ENCODE results near the gene PFN3. TPM values are rescaled to one million over a fixed set of nuclear protein-coding genes. Genes with fewer than 3 reads are reported as not detected.

Gene PFN3
- total and polyA plus RNA-seq, 2 of the 13 experiments (the other 11 are each of a cell fraction or from before 2014, with no cell fraction given), result not detected

GRCh38 chr5:177378884-177379883, 21.3 kb downstream of the PFN3 start (continued):
- TF ChIP-seq XBP1 (CRISPR knock-in tag; IDR thresholded peaks at IDR 0.05) (0 out of 2 replicates have a peak, but pooled peaks have one; percentile 31), FOXA1 (IDR thresholded peaks at IDR 0.05) (no peak), FOXA1 (CRISPR knock-in tag; IDR thresholded peaks at IDR 0.05) (peak; percentile 57), ZNF547 (CRISPR knock-in tag; IDR thresholded peaks at IDR 0.05) (peak; percentile 95), ZNF646 (CRISPR knock-in tag; IDR thresholded peaks at IDR 0.05) (no peak), ZNF644 (CRISPR knock-in tag; IDR thresholded peaks at IDR 0.05; ENCODE audit: low read depth) (0 out of 2 replicates have a peak, but pooled peaks have one; percentile 20), NR2F1 (CRISPR knock-in tag; IDR thresholded peaks at IDR 0.05) (peak; percentile 34 to 44; a peak in 2 of 4 replicates), GPN1 (CRISPR knock-in tag; IDR thresholded peaks at IDR 0.05; ENCODE audit: borderline replicate concordance) (no peak), MED1 (CRISPR knock-in tag; IDR thresholded peaks at IDR 0.05) (peak; percentile 83), HMGXB4 (CRISPR knock-in tag; IDR thresholded peaks at IDR 0.05; ENCODE audit: borderline replicate concordance in 1 of 2, low read depth in 1 of 2) (peak; percentile 61 to 63; a peak in 3 of 4 replicates), ZNF124 (CRISPR knock-in tag; IDR thresholded peaks at IDR 0.05) (0 out of 2 replicates have a peak, but pooled peaks have one; percentile 33), ASH2L (IDR thresholded peaks at IDR 0.05; ENCODE audit: insufficient read length, low read depth, low read length) (peak; percentile 90), ZNF619 (CRISPR knock-in tag; IDR thresholded peaks at IDR 0.05) (no peak)

Data from HepG2 (cell line).